A673 (cell line): ENCODE results near the gene FYCO1. TPM values are rescaled to one million over a fixed set of nuclear protein-coding genes. Genes with fewer than 3 reads are reported as not detected.

Experiments
- BruUV-seq: library from RNA; stranded (reverse); fragments of 400-500 nt; replicated peaks from 2 replicates; lab custom pipeline; 2021; lab: Mats Ljungman, UMichigan
- CTCF ChIA-PET: fragments of 300-600 bp; sonication (Branson Sonifier 250); formaldehyde crosslinking; loops from one replicate; lab custom pipeline; 2022; ENCODE audit warnings: antibody characterized with exemption; lab: Charles Lee
- POLR2A ChIA-PET: fragments of 300-600 bp; sonication (Branson Sonifier 250); formaldehyde crosslinking; loops from one replicate; lab custom pipeline; 2022; ENCODE audit warnings: antibody characterized with exemption; ENCODE audit not compliant: low non-redundant PET; lab: Charles Lee
- DNase-seq: peaks from one replicate; pipeline ENCODE4 v3.0.0-alpha.2; 2015; ENCODE audit warnings: low spot score
- H3K27ac ChIP-seq: fragments of 200-600 bp; sonication (generic); 2 replicates; pipeline ENCODE4 v1.5.1; 2016; ENCODE audit warnings: mixed run types, low read depth, mild to moderate bottlenecking, mixed read lengths, antibody characterized with exemption, low read length; ENCODE audit not compliant: poor library complexity, severe bottlenecking
- H3K27me3 ChIP-seq: fragments of 200-600 bp; sonication (generic); replicated peaks from 2 replicates; pipeline ENCODE4 v1.6.1; 2017; ENCODE audit warnings: mixed run types, low read depth, mild to moderate bottlenecking, mixed read lengths, antibody characterized with exemption, low read length; ENCODE audit not compliant: insufficient read depth, poor library complexity
- H3K36me3 ChIP-seq: fragments of 200-600 bp; sonication (generic); 2 replicates; pipeline ENCODE4 v1.6.1; 2016; ENCODE audit warnings: mixed run types, mild to moderate bottlenecking, mixed read lengths, antibody characterized with exemption, low read length; ENCODE audit not compliant: insufficient read depth, poor library complexity, severe bottlenecking
- H3K4me1 ChIP-seq: fragments of 200-600 bp; sonication (generic); 2 replicates; pipeline ENCODE4 v1.6.1; 2017; ENCODE audit warnings: mixed run types, mild to moderate bottlenecking, mixed read lengths, antibody characterized with exemption, low read length; ENCODE audit not compliant: insufficient read depth, poor library complexity, severe bottlenecking
- H3K4me3 ChIP-seq: fragments of 200-600 bp; sonication (generic); 2 replicates; pipeline ENCODE4 v1.5.1; 2016; ENCODE audit warnings: low read depth, mixed run types, mild to moderate bottlenecking, mixed read lengths, low read length; ENCODE audit not compliant: poor library complexity, severe bottlenecking
- H3K9me3 ChIP-seq: fragments of 200-600 bp; sonication (generic); 2 replicates; pipeline ENCODE4 v1.6.1; 2016; ENCODE audit warnings: mixed run types, low read depth, mild to moderate bottlenecking, mixed read lengths, antibody characterized with exemption, low read length; ENCODE audit not compliant: poor library complexity, severe bottlenecking
- CTCF ChIP-seq: fragments of 300-800, 200-600 bp; sonication (generic); conservative IDR thresholded peaks from 2 replicates; pipeline ENCODE4 v1.5.1; 2017; ENCODE audit warnings: low read depth, mild to moderate bottlenecking, antibody characterized with exemption, low read length, moderate library complexity, mixed read lengths
- EZH2 ChIP-seq: fragments of 200-600 bp; sonication (generic); IDR thresholded peaks from 2 replicates; pipeline ENCODE4 v1.6.1; 2017; ENCODE audit warnings: borderline replicate concordance, low read depth, mild to moderate bottlenecking, mixed read lengths, antibody characterized with exemption, low read length; ENCODE audit not compliant: poor library complexity, severe bottlenecking
- intact Hi-C: fragments of 100-400 bp; cut with micrococcal nuclease; formaldehyde crosslinking; loops from one replicate; pipeline ENCODE4 v1.10.0; 2022; ENCODE audit not compliant: unreplicated experiment
- total RNA-seq: library from RNA; stranded (reverse); gene quantifications from 2 replicates; pipeline ENCODE4 v1.2.3, GENCODE V29; 2021

Gene FYCO1
- total RNA-seq, 1 experiment from 2014 or later = 7.4 TPM

GRCh38 chr3:45966371-45966791 lies 29.2 kb downstream of the FYCO1 start:
- no peak for DNase-seq
- no TSS peak for BruUV-seq
- intact Hi-C loops = no loop called here
- no peaks in the 10 kb centered on the region for H3K27me3 ChIP-seq
- H3K27ac ChIP-seq = no peak overlapping the region
- H3K9me3 ChIP-seq = no peaks in the 10 kb centered on the region
- POLR2A ChIA-PET = no interaction called here
- no peaks in the 10 kb centered on the region for H3K4me1 ChIP-seq
- TF ChIP-seq EZH2 (no peak), CTCF (no peak)
- CTCF ChIA-PET = no interaction called here
- no peaks in the 10 kb centered on the region for H3K36me3 ChIP-seq
- no peak overlapping the region for H3K4me3 ChIP-seq

- POLR2A ChIA-PET = no interaction called here
- no TSS peak for BruUV-seq
- H3K4me3 ChIP-seq = no peak overlapping the region
- TF ChIP-seq EZH2 = no peak
- no peak for TF ChIP-seq CTCF
- H3K9me3 ChIP-seq = no peaks in the 10 kb centered on the region
- H3K4me1 ChIP-seq = no peaks in the 10 kb centered on the region
- no peaks in the 10 kb centered on the region for H3K27me3 ChIP-seq
- CTCF ChIA-PET = no interaction called here
- intact Hi-C loops = no loop called here
- H3K36me3 ChIP-seq = peaks cover 2% of the 10 kb centered on the region
- no peak overlapping the region for H3K27ac ChIP-seq
- no peak for DNase-seq
Observed at GRCh38 chr3:45965653-45966052, 30.0 kb downstream of the FYCO1 start.

- Histone ChIP-seq H3K4me1 (no peaks in the 10 kb centered on the region), H3K27ac (no peak overlapping the region), H3K27me3 (no peaks in the 10 kb centered on the region), H3K4me3 (no peak overlapping the region), H3K36me3 (peaks cover 3% of the 10 kb centered on the region), H3K9me3 (no peaks in the 10 kb centered on the region)
- CTCF ChIA-PET = no interaction called here
- BruUV-seq = no TSS peak
- no peak for TF ChIP-seq CTCF
- no peak for TF ChIP-seq EZH2
- intact Hi-C loops = no loop called here
- POLR2A ChIA-PET = no interaction called here
- no peak for DNase-seq
Observed at GRCh38 chr3:45965253-45965652, 30.4 kb downstream of the FYCO1 start.
